ENCODE measurements around the gene ERICH6B.
A peak's percentile ranks its signal among the peaks of the same experiment; 100 is the strongest.

ERICH6B gene

GRCh38 chr13:45630791-45631190, 15.3 kb upstream of the ERICH6B start:
- H3K9me3 ChIP-seq (ENCODE audit: low read depth, low read length): no peaks in the 10 kb centered on the region
- DNase-seq (ENCODE audit: low read depth, low spot score): no peak
- no peak overlapping the region for H3K9ac ChIP-seq (ENCODE audit: insufficient read length)
- H3K4me3 ChIP-seq: no peak overlapping the region
- H3K27ac ChIP-seq: no peak overlapping the region
- no peak for TF ChIP-seq POLR2AphosphoS5 (IDR thresholded peaks at IDR 0.05; ENCODE audit: borderline replicate concordance, low read depth, low read length)
- no peaks in the 10 kb centered on the region for H3K36me3 ChIP-seq (ENCODE audit: insufficient read depth, low read length)

DNA sequence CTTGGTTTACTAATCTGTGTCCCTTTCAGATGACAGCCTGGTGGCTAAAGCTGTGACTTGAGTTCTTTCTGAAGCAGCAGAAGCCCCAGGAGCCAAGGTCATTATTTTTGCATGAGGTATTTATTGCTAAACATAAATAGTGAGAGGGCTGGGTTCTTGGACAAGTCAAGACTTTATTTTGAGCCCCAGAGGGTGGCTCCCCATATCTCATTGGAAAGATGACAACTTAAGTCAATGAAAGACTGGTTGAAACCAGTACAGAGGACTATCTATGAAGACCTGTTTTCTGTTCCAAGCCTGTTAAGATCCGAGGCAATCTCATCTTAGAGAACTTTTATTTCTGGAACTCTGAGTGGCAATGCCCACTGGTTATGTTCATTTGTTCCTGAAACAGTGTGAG, 14.4 kb upstream of the ERICH6B start:
- no peak overlapping the region for H3K9ac ChIP-seq (ENCODE audit: insufficient read length)
- H3K4me3 ChIP-seq: no peak overlapping the region
- no peaks in the 10 kb centered on the region for H3K36me3 ChIP-seq (ENCODE audit: insufficient read depth, low read length)
- peak overlapping the region; percentile 59; the same call in 1 of the 2 replicates for H3K27ac ChIP-seq
- DNase-seq (ENCODE audit: low read depth, low spot score): no peak
- TF ChIP-seq FOXP2 (optimal IDR thresholded peaks at IDR 0.05; ENCODE audit: control extremely low read depth, extremely low read length, insufficient read depth) (no peak), EZH2 (IDR thresholded peaks at IDR 0.05) (no peak), POLR2AphosphoS5 (IDR thresholded peaks at IDR 0.05; ENCODE audit: borderline replicate concordance, low read depth, low read length) (no peak)
- H3K9me3 ChIP-seq (ENCODE audit: low read depth, low read length): no peaks in the 10 kb centered on the region

DNA sequence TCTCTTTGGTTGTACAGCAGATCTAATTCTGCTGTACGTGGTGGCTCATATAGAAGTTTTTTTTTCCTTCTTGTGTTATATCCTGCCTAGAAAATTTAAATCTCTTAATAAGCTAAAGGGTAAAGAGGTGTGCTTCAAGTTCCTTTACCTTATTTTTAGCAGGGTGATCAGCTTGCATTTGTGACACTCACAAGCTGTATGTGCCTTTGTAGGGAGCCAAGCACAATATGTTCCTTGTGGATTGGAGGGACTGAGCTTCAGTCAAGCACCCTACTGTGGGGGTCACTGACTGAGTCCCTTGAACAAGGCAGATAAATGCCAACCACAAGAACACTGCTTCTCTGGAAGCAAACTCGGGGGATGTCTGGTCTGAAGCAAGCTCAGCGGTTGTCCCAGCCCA, 12.6 kb upstream of the ERICH6B start:
- Histone ChIP-seq H3K4me3 (no peak overlapping the region), H3K9ac (ENCODE audit: insufficient read length) (peak overlapping the region; percentile 29), H3K36me3 (ENCODE audit: insufficient read depth, low read length) (no peaks in the 10 kb centered on the region), H3K9me3 (ENCODE audit: low read depth, low read length) (no peaks in the 10 kb centered on the region), H3K27ac (peak overlapping the region; percentile 91)
- TF ChIP-seq FOXP2 (optimal IDR thresholded peaks at IDR 0.05; ENCODE audit: control extremely low read depth, extremely low read length, insufficient read depth) (no peak), EZH2 (IDR thresholded peaks at IDR 0.05) (no peak), POLR2AphosphoS5 (IDR thresholded peaks at IDR 0.05; ENCODE audit: borderline replicate concordance, low read depth, low read length) (no peak)
- DNase-seq (ENCODE audit: low read depth, low spot score): no peak

DNA sequence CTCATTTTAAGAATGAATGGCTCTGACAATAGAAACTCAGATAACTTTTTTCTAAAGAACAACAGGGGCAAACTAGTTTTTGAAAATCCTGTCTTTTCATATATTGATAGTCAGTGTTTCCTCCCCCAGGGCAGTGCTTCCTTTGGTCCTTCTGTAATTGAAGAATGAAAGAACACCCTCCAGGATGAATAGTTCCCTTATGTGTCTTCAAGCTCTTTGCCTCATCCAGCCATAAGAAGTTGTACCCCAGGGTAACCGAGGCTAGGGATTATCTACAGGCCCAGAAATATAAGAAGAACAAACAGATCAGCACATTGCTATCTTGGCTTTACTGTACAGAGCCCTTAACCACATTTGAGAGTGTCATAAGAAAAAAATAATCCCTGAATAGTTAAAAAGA, 12.1 kb upstream of the ERICH6B start:
- no peaks in the 10 kb centered on the region for H3K9me3 ChIP-seq (ENCODE audit: low read depth, low read length)
- peak overlapping the region; percentile 29 for H3K9ac ChIP-seq (ENCODE audit: insufficient read length)
- TF ChIP-seq FOXP2 (optimal IDR thresholded peaks at IDR 0.05; ENCODE audit: control extremely low read depth, extremely low read length, insufficient read depth) (no peak), POLR2AphosphoS5 (IDR thresholded peaks at IDR 0.05; ENCODE audit: borderline replicate concordance, low read depth, low read length) (no peak), EZH2 (IDR thresholded peaks at IDR 0.05) (no peak)
- H3K36me3 ChIP-seq (ENCODE audit: insufficient read depth, low read length): no peaks in the 10 kb centered on the region
- H3K27ac ChIP-seq: peak overlapping the region; percentile 91
- no peak overlapping the region for H3K4me3 ChIP-seq
- DNase-seq (ENCODE audit: low read depth, low spot score): no peak

DNA sequence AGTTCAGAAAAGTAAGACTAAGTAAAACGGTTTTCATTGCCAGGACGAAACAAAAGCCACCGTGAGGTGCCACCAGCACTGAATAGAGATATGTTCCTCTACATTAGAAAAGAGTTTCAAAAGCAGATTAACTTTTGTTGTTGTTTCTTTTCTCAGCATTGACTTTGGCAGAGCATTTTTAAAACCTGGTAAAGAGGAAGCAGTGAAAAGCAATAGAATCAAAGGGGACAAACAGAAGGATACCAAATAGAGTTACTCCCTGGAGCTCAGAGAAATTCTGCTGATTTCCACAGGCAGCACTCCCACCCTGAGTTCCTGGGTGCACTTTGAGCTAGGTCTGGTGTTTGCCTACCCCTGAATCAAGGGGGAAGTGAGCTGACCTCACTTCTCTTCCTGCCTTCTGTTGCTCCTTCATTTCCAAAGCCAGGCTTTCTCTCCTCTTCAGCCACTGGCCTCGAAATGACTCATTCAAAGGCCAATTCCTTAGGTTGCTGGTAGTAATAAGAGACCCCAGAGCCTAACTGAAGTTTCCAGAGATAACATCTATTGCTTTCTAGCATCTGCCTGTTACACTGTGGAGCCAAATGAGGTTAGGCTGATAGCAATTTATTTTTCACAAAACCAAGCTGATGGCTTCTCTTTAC, 11.3 kb upstream of the ERICH6B start:
- no peak for DNase-seq (ENCODE audit: low read depth, low spot score)
- no peak for TF ChIP-seq EZH2 (IDR thresholded peaks at IDR 0.05)

DNA sequence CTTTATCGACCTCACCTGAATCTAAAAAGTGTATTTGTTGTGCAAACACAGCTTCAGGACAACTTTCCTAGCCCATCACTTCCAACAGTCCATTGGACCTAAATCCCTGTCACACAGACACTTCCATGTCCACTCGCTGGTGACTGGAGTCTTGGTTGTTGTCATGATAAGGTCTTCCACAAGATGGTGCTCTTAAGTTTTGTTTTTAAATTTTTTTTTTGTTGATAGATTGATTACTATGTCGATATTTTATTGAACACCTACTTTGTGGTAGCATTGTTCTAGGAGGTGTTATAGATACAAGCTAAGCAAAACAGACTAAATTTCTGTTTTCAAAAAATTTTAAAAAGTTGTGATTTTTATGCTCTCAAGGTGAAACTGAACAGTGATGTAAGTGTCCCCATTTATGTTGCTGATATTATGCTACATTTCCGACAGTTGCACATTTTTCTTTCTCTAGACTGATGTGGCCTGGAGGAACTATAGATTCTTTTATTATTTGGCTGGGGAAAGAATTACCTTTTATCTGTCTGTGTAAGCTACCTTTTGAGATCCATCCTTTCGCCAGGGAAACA, 8.1 kb upstream of the ERICH6B start:
- no peak for DNase-seq (ENCODE audit: low read depth, low spot score)
- TF ChIP-seq POLR2AphosphoS5 (IDR thresholded peaks at IDR 0.05; ENCODE audit: borderline replicate concordance, low read depth, low read length) (no peak), FOXP2 (optimal IDR thresholded peaks at IDR 0.05; ENCODE audit: control extremely low read depth, extremely low read length, insufficient read depth) (no peak), EZH2 (IDR thresholded peaks at IDR 0.05) (no peak)
- Histone ChIP-seq H3K9ac (ENCODE audit: insufficient read length) (peak overlapping the region; percentile 8), H3K4me3 (no peak overlapping the region), H3K36me3 (ENCODE audit: insufficient read depth, low read length) (no peaks in the 10 kb centered on the region), H3K9me3 (ENCODE audit: low read depth, low read length) (no peaks in the 10 kb centered on the region), H3K27ac (peak overlapping the region; percentile 81)

More for the DNA sequence above, 11.3 kb upstream of the ERICH6B start:
- Histone ChIP-seq H3K9me3 (ENCODE audit: low read depth, low read length) (no peaks in the 10 kb centered on the region), H3K9ac (ENCODE audit: insufficient read length) (peak overlapping the region; percentile 65), H3K36me3 (ENCODE audit: insufficient read depth, low read length) (no peaks in the 10 kb centered on the region), H3K4me3 (0 out of 2 replicates have a peak overlapping the region, but pooled peaks have one; percentile 11), H3K27ac (peak overlapping the region; percentile 91)

DNA sequence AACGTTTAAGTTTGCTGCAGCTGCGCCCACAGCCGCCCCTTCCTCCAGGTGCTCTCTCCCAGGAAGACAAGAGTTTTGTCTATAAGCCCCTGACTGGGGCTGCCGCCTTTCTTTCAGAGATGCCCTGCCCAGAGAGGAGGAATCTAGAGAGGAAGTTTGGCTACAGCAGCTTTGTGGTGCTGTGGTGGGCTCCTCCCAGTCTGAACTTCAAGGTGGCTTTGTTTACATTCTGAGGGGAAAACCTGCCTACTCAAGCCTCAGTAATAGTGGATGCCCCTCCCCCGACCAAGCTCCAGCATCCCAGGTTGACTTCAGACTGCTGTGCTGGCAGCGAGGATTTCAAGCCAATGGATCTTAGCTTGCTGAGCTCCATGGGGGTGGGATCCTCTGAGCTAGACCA, 6.4 kb upstream of the ERICH6B start:
- TF ChIP-seq POLR2AphosphoS5 (IDR thresholded peaks at IDR 0.05; ENCODE audit: borderline replicate concordance, low read depth, low read length) (no peak), FOXP2 (optimal IDR thresholded peaks at IDR 0.05; ENCODE audit: control extremely low read depth, extremely low read length, insufficient read depth) (no peak), EZH2 (IDR thresholded peaks at IDR 0.05) (no peak)
- Histone ChIP-seq H3K36me3 (ENCODE audit: insufficient read depth, low read length) (no peaks in the 10 kb centered on the region), H3K27ac (no peak overlapping the region), H3K9ac (ENCODE audit: insufficient read length) (no peak overlapping the region), H3K9me3 (ENCODE audit: low read depth, low read length) (no peaks in the 10 kb centered on the region), H3K4me3 (no peak overlapping the region)
- no peak for DNase-seq (ENCODE audit: low read depth, low spot score)

DNA sequence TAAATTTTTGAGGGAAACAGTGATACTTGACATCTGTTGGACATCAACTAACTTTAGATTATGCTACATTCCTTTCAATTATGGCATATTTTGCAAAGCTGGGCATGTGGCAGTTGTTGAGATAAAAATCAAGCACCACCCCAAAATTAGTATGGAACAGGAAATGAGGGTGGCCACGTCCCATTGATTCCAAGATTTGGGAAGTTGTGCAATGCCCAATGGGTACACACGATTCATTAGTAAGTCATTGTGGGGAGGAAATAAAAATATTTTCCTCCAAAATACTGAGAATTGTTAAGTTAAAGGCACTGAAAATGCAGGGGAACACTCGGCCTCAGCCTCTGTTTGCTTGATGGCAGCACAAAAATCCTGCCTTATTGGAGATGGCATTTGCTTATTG, 7.6 kb downstream of the ERICH6B start:
- H3K9ac ChIP-seq (ENCODE audit: insufficient read length): no peak overlapping the region
- peak overlapping the region; percentile 91 for H3K27ac ChIP-seq
- no peaks in the 10 kb centered on the region for H3K36me3 ChIP-seq (ENCODE audit: insufficient read depth, low read length)
- no peaks in the 10 kb centered on the region for H3K9me3 ChIP-seq (ENCODE audit: low read depth, low read length)
- peak; percentile 66 for DNase-seq (ENCODE audit: low read depth, low spot score)
- no peak for TF ChIP-seq EZH2 (IDR thresholded peaks at IDR 0.05)
- no peak for TF ChIP-seq FOXP2 (optimal IDR thresholded peaks at IDR 0.05; ENCODE audit: control extremely low read depth, extremely low read length, insufficient read depth)
- no peak; the same call in 1 of the 2 replicates for TF ChIP-seq POLR2AphosphoS5 (IDR thresholded peaks at IDR 0.05; ENCODE audit: borderline replicate concordance, low read depth, low read length)
- H3K4me3 ChIP-seq: peak overlapping the region; percentile 12

- no peak for DNase-seq (ENCODE audit: low read depth, low spot score)
- TF ChIP-seq EZH2 (IDR thresholded peaks at IDR 0.05): no peak
- no peak for TF ChIP-seq POLR2AphosphoS5 (IDR thresholded peaks at IDR 0.05; ENCODE audit: borderline replicate concordance, low read depth, low read length)
Observed at GRCh38 chr13:45604892-45605291, 10.6 kb downstream of the ERICH6B start.

More at GRCh38 chr13:45604892-45605291, 10.6 kb downstream of the ERICH6B start:
- H3K36me3 ChIP-seq (ENCODE audit: insufficient read depth, low read length): no peaks in the 10 kb centered on the region
- no peak overlapping the region for H3K27ac ChIP-seq
- no peaks in the 10 kb centered on the region for H3K9me3 ChIP-seq (ENCODE audit: low read depth, low read length)
- H3K4me3 ChIP-seq: no peak overlapping the region
- H3K9ac ChIP-seq (ENCODE audit: insufficient read length): no peak overlapping the region
